Vagina (tissue), 2 donors: Measurements from ENCODE around the gene C16orf87. TPM values are rescaled to one million over a fixed set of nuclear protein-coding genes. Genes with fewer than 3 reads are reported as not detected.

ENCODE experiments used
- DNase-seq, 2 donors: peaks; one replicate each; pipeline ENCODE4 v3.0.0-alpha.2; 2017; ENCODE audit errors: extremely low spot score in 2 of 2
- H3K27ac ChIP-seq: fragments of 200-600 bp; sonication (generic); one replicate; pipeline ENCODE4 v1.5.1; 2019
- H3K27me3 ChIP-seq: fragments of 200-600 bp; sonication (generic); one replicate; pipeline ENCODE4 v1.5.1; 2019
- H3K36me3 ChIP-seq, 2 donors: fragments of 200-600 bp; sonication (generic); one replicate each; pipeline ENCODE4 v1.5.1; 2017 to 2019
- H3K4me1 ChIP-seq: fragments of 200-600 bp; sonication (generic); one replicate; pipeline ENCODE4 v1.5.1; 2019
- H3K4me3 ChIP-seq, 2 donors: fragments of 200-600 bp; sonication (generic); 1 replicate in 1 of 2; 2 replicates in 1 of 2; pipeline ENCODE4 v1.5.1; 2016 to 2019
- H3K9me3 ChIP-seq: fragments of 200-600 bp; sonication (generic); one replicate; pipeline ENCODE4 v1.5.1; 2019
- CTCF ChIP-seq, 3 experiments: fragments of 450-650 bp in 2 of 3; fragments of 200-600 bp in 1 of 3; sonication (generic) in 1 of 3; IDR thresholded peaks; one replicate each; pipeline ENCODE4 v1.5.1; 2017 to 2019; ENCODE audit warnings: antibody characterized with exemption in 3 of 3, mild to moderate bottlenecking in 2 of 3, moderate library complexity in 2 of 3
- POLR2A ChIP-seq, 2 donors: fragments of 450-650 bp; IDR thresholded peaks; one replicate each; pipeline ENCODE4 v1.6.1; 2017; ENCODE audit warnings: antibody characterized with exemption in 2 of 2, mild to moderate bottlenecking in 2 of 2, moderate library complexity in 2 of 2
- POLR2AphosphoS5 ChIP-seq, 2 donors: sonication (generic); formaldehyde crosslinking; IDR thresholded peaks; one replicate each; pipeline ENCODE4 v1.9.0; 2017; ENCODE audit warnings: antibody characterized with exemption in 2 of 2, mild to moderate bottlenecking in 2 of 2, low read depth in 1 of 2; ENCODE audit not compliant: insufficient read depth in 1 of 2
- intact Hi-C: fragments of 100-400 bp; cut with DNase I; formaldehyde crosslinking; loops from one replicate; pipeline ENCODE4 v1.15.1; 2023
- total RNA-seq: library from RNA; depleted of rRNA; stranded (reverse); fragments of >200 nt; gene quantifications from one replicate; pipeline ENCODE4 v1.2.3, GENCODE V29; 2016

Gene C16orf87
- total RNA-seq, 1 donor from 2014 or later = 7.9 TPM

DNA sequence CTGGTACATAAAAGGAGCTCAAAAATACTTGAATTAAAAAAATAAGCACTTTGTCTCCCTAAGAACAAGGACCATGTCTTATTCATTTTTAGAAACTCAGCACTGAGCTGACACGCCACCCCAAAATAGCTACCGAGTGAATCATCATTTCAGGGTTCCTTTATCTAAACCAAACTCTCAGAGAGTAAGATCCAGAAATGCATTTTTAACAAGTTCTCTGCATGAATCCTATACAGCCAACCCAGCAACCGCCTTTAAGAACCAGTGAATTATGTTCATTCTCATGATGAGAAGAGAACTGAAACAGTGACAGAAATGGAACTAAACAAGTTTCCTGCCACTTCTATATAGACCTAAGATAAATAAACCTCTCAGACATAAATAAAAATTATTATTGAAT, 8.7 kb downstream of the C16orf87 start:
- DNase-seq = no peak
- no peaks in the 10 kb centered on the region for H3K9me3 ChIP-seq
- no peaks in the 10 kb centered on the region for H3K27me3 ChIP-seq
- intact Hi-C loops = no loop called here
- H3K4me1 ChIP-seq = no peaks in the 10 kb centered on the region
- H3K4me3 ChIP-seq = no peak overlapping the region
- no peak overlapping the region for H3K27ac ChIP-seq
- H3K36me3 ChIP-seq = no peaks in the 10 kb centered on the region
- no peak for TF ChIP-seq CTCF (IDR thresholded peaks at IDR 0.05)

DNA sequence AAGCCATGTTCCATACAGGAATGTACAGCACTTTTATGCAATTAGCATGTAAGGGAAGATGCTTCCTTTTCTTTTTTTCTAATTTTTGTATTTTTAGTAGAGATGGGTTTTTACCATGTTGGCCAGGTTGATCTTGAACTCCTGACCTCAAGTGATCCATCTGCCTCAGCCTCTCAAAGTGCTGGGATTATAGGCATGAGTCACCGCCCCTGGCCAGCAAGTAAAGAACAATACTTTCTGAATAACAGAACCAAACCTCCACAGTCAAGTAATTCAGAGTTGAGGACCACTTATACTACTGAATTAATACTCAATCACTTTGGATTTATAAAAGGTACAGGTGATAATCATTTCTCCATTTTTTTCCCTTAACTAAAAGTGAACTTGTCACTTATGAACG, 13.0 kb downstream of the C16orf87 start:
- no peak overlapping the region for H3K27ac ChIP-seq
- no peaks in the 10 kb centered on the region for H3K36me3 ChIP-seq
- no peak for DNase-seq
- H3K4me3 ChIP-seq = no peak overlapping the region
- no peaks in the 10 kb centered on the region for H3K4me1 ChIP-seq
- no peaks in the 10 kb centered on the region for H3K9me3 ChIP-seq
- H3K27me3 ChIP-seq = no peaks in the 10 kb centered on the region
- intact Hi-C loops = no loop called here
- no peak for TF ChIP-seq CTCF (IDR thresholded peaks at IDR 0.05)
- no peak for TF ChIP-seq POLR2AphosphoS5 (IDR thresholded peaks at IDR 0.05; ENCODE audit: insufficient read depth in 1 of 2, low read depth in 1 of 2)
- no peak for TF ChIP-seq POLR2A (IDR thresholded peaks at IDR 0.05)

DNA sequence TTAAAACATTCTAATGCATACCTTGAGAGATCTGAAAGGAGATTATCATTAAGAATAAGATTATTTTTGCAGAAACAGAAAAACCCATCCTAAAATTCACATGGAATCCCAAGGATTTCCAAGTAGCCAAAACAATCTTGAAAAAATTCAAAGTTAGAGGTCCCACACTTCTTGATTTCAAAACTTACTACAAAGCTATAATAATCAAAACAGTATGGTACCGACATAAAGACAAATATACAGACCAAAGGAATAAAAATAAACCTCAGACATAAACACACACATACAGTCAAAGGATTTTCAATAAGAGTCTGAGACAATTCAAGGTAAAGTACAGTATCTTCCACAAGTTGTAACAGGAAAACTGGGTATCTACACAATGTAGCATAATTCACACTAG, 16.2 kb downstream of the C16orf87 start:
- TF ChIP-seq CTCF (IDR thresholded peaks at IDR 0.05) (no peak), POLR2A (IDR thresholded peaks at IDR 0.05) (no peak), POLR2AphosphoS5 (IDR thresholded peaks at IDR 0.05; ENCODE audit: insufficient read depth in 1 of 2, low read depth in 1 of 2) (no peak)
- no peak overlapping the region for H3K4me3 ChIP-seq
- no peaks in the 10 kb centered on the region for H3K9me3 ChIP-seq
- intact Hi-C loops = no loop called here
- no peak overlapping the region for H3K27ac ChIP-seq
- DNase-seq = no peak
- H3K4me1 ChIP-seq = peaks cover 12% of the 10 kb centered on the region
- no peaks in the 10 kb centered on the region for H3K36me3 ChIP-seq
- H3K27me3 ChIP-seq = no peaks in the 10 kb centered on the region

DNA sequence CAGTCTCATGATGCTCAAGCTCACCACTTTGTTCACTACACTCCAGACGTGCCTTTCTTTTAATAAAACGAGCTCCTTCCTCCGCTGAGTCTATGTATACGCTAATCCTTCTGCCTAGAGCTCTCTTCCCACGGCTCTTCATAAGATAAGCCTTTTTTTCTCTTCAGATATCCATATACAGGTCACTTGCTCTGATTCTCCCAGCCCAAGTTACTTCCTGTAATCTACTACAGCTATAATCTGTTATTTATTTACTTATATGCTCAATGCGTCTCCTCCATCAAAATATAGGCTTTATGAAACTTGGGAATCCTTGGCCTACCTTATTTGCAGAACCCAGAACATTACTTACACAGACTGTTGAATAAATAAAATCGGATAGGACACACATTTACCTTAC, 17.4 kb downstream of the C16orf87 start:
- no peaks in the 10 kb centered on the region for H3K27me3 ChIP-seq
- no peak overlapping the region for H3K27ac ChIP-seq
- H3K4me3 ChIP-seq = no peak overlapping the region
- intact Hi-C loops = no loop called here
- peaks cover 14% of the 10 kb centered on the region for H3K4me1 ChIP-seq
- H3K36me3 ChIP-seq = no peaks in the 10 kb centered on the region
- H3K9me3 ChIP-seq = no peaks in the 10 kb centered on the region
- DNase-seq = no peak
- no peak for TF ChIP-seq POLR2AphosphoS5 (IDR thresholded peaks at IDR 0.05; ENCODE audit: insufficient read depth in 1 of 2, low read depth in 1 of 2)
- no peak for TF ChIP-seq CTCF (IDR thresholded peaks at IDR 0.05)
- no peak for TF ChIP-seq POLR2A (IDR thresholded peaks at IDR 0.05)

DNA sequence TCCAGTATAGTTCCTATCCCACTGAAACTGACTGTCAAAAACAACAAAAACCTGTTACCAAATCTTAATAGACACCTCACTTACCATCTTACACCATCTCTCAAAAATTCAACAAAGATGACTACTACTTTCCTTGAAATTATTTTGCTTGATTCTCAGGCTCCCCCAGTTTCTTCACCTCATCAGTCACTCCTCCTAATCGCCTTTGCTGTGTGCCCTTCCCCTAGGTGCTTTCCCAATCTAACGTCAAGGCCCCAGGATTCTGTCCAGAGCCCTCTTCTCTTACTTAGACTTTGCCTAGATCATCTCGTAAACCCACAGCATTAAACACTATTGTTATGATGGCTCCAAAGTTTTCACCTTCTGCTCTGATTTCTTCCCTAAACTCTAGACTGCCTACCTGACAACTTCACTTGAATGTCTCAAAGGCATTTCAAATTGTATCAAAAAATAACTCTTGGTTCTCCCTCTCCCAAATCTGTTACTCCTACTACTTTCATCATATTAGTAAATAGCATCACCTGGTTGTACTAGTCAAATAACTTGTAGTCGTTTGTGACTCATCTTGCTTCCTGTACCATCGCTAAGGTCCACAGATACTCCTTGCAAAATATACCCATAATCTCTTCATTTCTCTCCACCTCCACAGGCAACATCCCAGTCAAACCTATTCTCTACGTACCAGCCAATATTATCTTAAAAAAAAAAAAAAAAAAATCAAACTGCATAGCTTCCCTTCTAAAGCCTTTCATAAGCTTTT, 18.0 kb downstream of the C16orf87 start:
- intact Hi-C loops = no loop called here
- H3K27ac ChIP-seq = no peak overlapping the region
- H3K36me3 ChIP-seq = no peaks in the 10 kb centered on the region
- no peaks in the 10 kb centered on the region for H3K9me3 ChIP-seq
- DNase-seq = no peak
- no peak overlapping the region for H3K4me3 ChIP-seq
- TF ChIP-seq POLR2AphosphoS5 (IDR thresholded peaks at IDR 0.05; ENCODE audit: insufficient read depth in 1 of 2, low read depth in 1 of 2) (no peak), CTCF (IDR thresholded peaks at IDR 0.05) (no peak), POLR2A (IDR thresholded peaks at IDR 0.05) (no peak)
- no peaks in the 10 kb centered on the region for H3K27me3 ChIP-seq
- H3K4me1 ChIP-seq = peaks cover 14% of the 10 kb centered on the region
